H1 (cell line): ENCODE results near the gene KCND3. TPM values are rescaled to one million over a fixed set of nuclear protein-coding genes. Genes with fewer than 3 reads are reported as not detected.

Source experiments
- CTCF ChIA-PET: fragments of 300-600 bp; sonication (Branson Sonifier 250); formaldehyde crosslinking; loops from one replicate; lab custom pipeline; 2021; ENCODE audit not compliant: partially characterized antibody; lab: Charles Lee
- POLR2A ChIA-PET: fragments of 300-600 bp; sonication (Branson Sonifier 250); formaldehyde crosslinking; loops from one replicate; lab custom pipeline; 2021; ENCODE audit warnings: inconsistent platforms; ENCODE audit not compliant: partially characterized antibody; lab: Charles Lee
- DNase-seq, 2 experiments: peaks; one replicate each; pipeline versions ENCODE4 v3.0.0 to v3.0.0-alpha.2; 2010 to 2022; ENCODE audit warnings: low spot score in 2 of 2, low read depth in 1 of 2, mixed read lengths in 1 of 2
- FAIRE-seq: peaks from 2 replicates; lab custom pipeline; 2011; peaks lifted over from hg19 to GRCh38; lab: Jason Lieb, UNC
- H2AFZ ChIP-seq: 2 replicates; pipeline ENCODE4 v1.8.1; 2012; ENCODE audit warnings: low read length, inconsistent platforms
- H2AK5ac ChIP-seq: 2 replicates; pipeline ENCODE4 v1.6.1; 2013; ENCODE audit warnings: low read depth, low read length
- H2BK120ac ChIP-seq: replicated peaks from 2 replicates; pipeline ENCODE3; 2013; ENCODE audit warnings: low read depth, low read length, inconsistent platforms
- H2BK12ac ChIP-seq: 2 replicates; pipeline ENCODE4 v1.6.1; 2013; ENCODE audit warnings: low read depth, low read length
- H2BK15ac ChIP-seq: 2 replicates; pipeline ENCODE4 v1.6.1; 2013; ENCODE audit warnings: low read length
- H2BK20ac ChIP-seq: 2 replicates; pipeline ENCODE4 v1.6.1; 2013; ENCODE audit warnings: low read length
- H2BK5ac ChIP-seq: 2 replicates; pipeline ENCODE4 v1.6.1; 2013; ENCODE audit warnings: low read depth, low read length
- H3K14ac ChIP-seq: 2 replicates; pipeline ENCODE4 v1.6.1; 2013; ENCODE audit warnings: inconsistent platforms; ENCODE audit not compliant: insufficient read length
- H3K18ac ChIP-seq: 2 replicates; pipeline ENCODE4 v1.6.1; 2013; ENCODE audit warnings: low read length; ENCODE audit errors: extremely low read depth
- H3K23ac ChIP-seq: 2 replicates; pipeline ENCODE4 v1.6.1; 2013; ENCODE audit warnings: inconsistent platforms; ENCODE audit not compliant: insufficient read length
- H3K23me2 ChIP-seq: 2 replicates; pipeline ENCODE4 v1.6.1; 2013; ENCODE audit warnings: low read depth, low read length
- H3K27ac ChIP-seq: 2 replicates; pipeline ENCODE4 v1.6.1; 2011; ENCODE audit warnings: low read depth, low read length, inconsistent platforms
- H3K27me3 ChIP-seq, 4 experiments: replicated peaks in 1 of 4; 1 replicate in 1 of 4; 2 replicates in 3 of 4; pipeline versions ENCODE4 v1.6.1 to v1.8.1; 2011 to 2013; ENCODE audit warnings: low read length in 3 of 4, mild to moderate bottlenecking in 3 of 4, inconsistent platforms in 2 of 4, mixed read lengths in 2 of 4, moderate library complexity in 1 of 4; ENCODE audit not compliant: control insufficient read depth in 3 of 4, insufficient read depth in 3 of 4; ENCODE audit errors: extremely low read depth in 1 of 4
- H3K36me3 ChIP-seq, 4 experiments: 2 replicates each; pipeline versions ENCODE4 v1.6.1 to v1.8.1; 2011 to 2013; ENCODE audit warnings: mild to moderate bottlenecking in 4 of 4, low read length in 3 of 4, moderate library complexity in 2 of 4, control low read depth in 1 of 4, inconsistent platforms in 1 of 4; ENCODE audit not compliant: insufficient read depth in 4 of 4, control insufficient read depth in 2 of 4
- H3K4ac ChIP-seq: replicated peaks from 2 replicates; pipeline ENCODE3; 2013; ENCODE audit warnings: low read length, low read depth, mixed read lengths, inconsistent platforms; ENCODE audit not compliant: insufficient read length
- H3K4me1 ChIP-seq, 4 experiments: replicated peaks in 1 of 4; 1 replicate in 1 of 4; 2 replicates in 3 of 4; pipeline versions ENCODE4 v1.6.1 to v1.8.1; 2011 to 2013; ENCODE audit warnings: low read length in 3 of 4, inconsistent platforms in 2 of 4, mixed read lengths in 1 of 4; ENCODE audit not compliant: insufficient read depth in 4 of 4, control insufficient read depth in 3 of 4
- H3K4me2 ChIP-seq, 2 experiments: 2 replicates each; pipeline versions ENCODE4 v1.6.1 to v1.8.1; 2011 to 2013; ENCODE audit warnings: low read depth in 2 of 2, low read length in 2 of 2, control low read depth in 1 of 2, inconsistent platforms in 1 of 2, mild to moderate bottlenecking in 1 of 2; ENCODE audit not compliant: insufficient read depth in 1 of 2
- H3K4me3 ChIP-seq, 4 experiments: fragments of 200-600, 300-600 bp in 1 of 4; sonication (generic), shearing (Covaris generic), sonication (Bioruptor Twin) in 1 of 4; 2 replicates each; pipeline versions ENCODE4 v1.5.1 to v1.8.1; 2011 to 2016; ENCODE audit warnings: low read length in 4 of 4, low read depth in 3 of 4, control low read depth in 2 of 4, inconsistent platforms in 2 of 4, mild to moderate bottlenecking in 2 of 4, mixed read lengths in 1 of 4, moderate library complexity in 1 of 4; ENCODE audit not compliant: insufficient read depth in 2 of 4; ENCODE audit errors: extremely low read depth in 1 of 4
- H3K56ac ChIP-seq: replicated peaks from 2 replicates; pipeline ENCODE3; 2013; ENCODE audit warnings: low read depth, mild to moderate bottlenecking, mixed read lengths, low read length, inconsistent platforms; ENCODE audit not compliant: insufficient read length
- H3K79me1 ChIP-seq: 2 replicates; pipeline ENCODE4 v1.6.1; 2013; ENCODE audit warnings: low read depth, low read length, control low read depth
- H3K79me2 ChIP-seq, 2 experiments: 2 replicates each; pipeline versions ENCODE4 v1.6.1 to v1.8.1; 2012 to 2013; ENCODE audit warnings: low read length in 2 of 2, mild to moderate bottlenecking in 2 of 2, inconsistent platforms in 1 of 2; ENCODE audit not compliant: insufficient read depth in 2 of 2, control insufficient read depth in 1 of 2
- H3K9ac ChIP-seq, 4 experiments: replicated peaks in 1 of 4; 1 replicate in 1 of 4; 2 replicates in 3 of 4; pipeline versions ENCODE4 v1.6.1 to v1.8.1; 2011 to 2013; ENCODE audit warnings: low read depth in 3 of 4, low read length in 3 of 4, control low read depth in 2 of 4, mild to moderate bottlenecking in 2 of 4, moderate library complexity in 2 of 4, inconsistent platforms in 1 of 4; ENCODE audit errors: extremely low read depth in 1 of 4
- H3K9me3 ChIP-seq, 2 experiments: 2 replicates each; pipeline versions ENCODE4 v1.6.1 to v1.8.1; 2012 to 2013; ENCODE audit warnings: mild to moderate bottlenecking in 2 of 2, moderate library complexity in 2 of 2, control low read depth in 1 of 2, inconsistent platforms in 1 of 2, low read depth in 1 of 2, low read length in 1 of 2, mixed read lengths in 1 of 2; ENCODE audit not compliant: insufficient read depth in 2 of 2
- H4K20me1 ChIP-seq, 2 experiments: replicated peaks in 1 of 2; 2 replicates each; pipeline versions ENCODE3 to v1.8.1; 2011 to 2013; ENCODE audit warnings: inconsistent platforms in 2 of 2, low read length in 2 of 2, mild to moderate bottlenecking in 1 of 2; ENCODE audit not compliant: insufficient read depth in 2 of 2, control insufficient read depth in 1 of 2
- H4K5ac ChIP-seq: 2 replicates; pipeline ENCODE4 v1.6.1; 2013; ENCODE audit warnings: low read length, low read depth, mixed read lengths, inconsistent platforms; ENCODE audit not compliant: insufficient read length
- H4K8ac ChIP-seq: 2 replicates; pipeline ENCODE4 v1.8.0; 2013; ENCODE audit warnings: mild to moderate bottlenecking, moderate library complexity, low read length, inconsistent platforms; ENCODE audit not compliant: insufficient read depth; ENCODE audit errors: extremely low read depth
- H4K91ac ChIP-seq: replicated peaks from 2 replicates; pipeline ENCODE3; 2013; ENCODE audit warnings: low read length, mixed read lengths, inconsistent platforms; ENCODE audit not compliant: insufficient read length
- BACH1 ChIP-seq: IDR thresholded peaks from 2 replicates; pipeline ENCODE4 v1.6.1; 2012; ENCODE audit warnings: low read length, improper control_type of control experiment
- KDM1A ChIP-seq: fragments of 200-600, 300-600 bp; sonication (generic); IDR thresholded peaks from 2 replicates; pipeline ENCODE4 v1.7.1; 2016; ENCODE audit warnings: mild to moderate bottlenecking, low read length, borderline replicate concordance
- KDM5A ChIP-seq: fragments of 200-600 bp; IDR thresholded peaks from 2 replicates; pipeline ENCODE4 v1.7.1; 2012; ENCODE audit warnings: mild to moderate bottlenecking, low read length, inconsistent platforms, mixed read lengths
- POLR2A ChIP-seq, 2 experiments: IDR thresholded peaks; 1 replicate in 1 of 2; 2 replicates in 1 of 2; pipeline ENCODE4 v1.6.1; 2011; ENCODE audit warnings: low read depth in 2 of 2, low read length in 2 of 2, mild to moderate bottlenecking in 2 of 2; ENCODE audit errors: control extremely low read depth in 1 of 2
- TBP ChIP-seq: IDR thresholded peaks from 2 replicates; pipeline ENCODE4 v1.6.1; 2011; ENCODE audit warnings: low read depth, low read length, improper control_type of control experiment
- WGBS, 2 experiments: shearing (Covaris generic) in 1 of 2; methylation state at CpG; one replicate each; pipeline versions ENCODE4 v1.1.6 to v1.1.7; 2013 to 2015; ENCODE audit warnings: low lambda C conversion rate in 2 of 2, mixed read lengths in 2 of 2, inconsistent platforms in 1 of 2, low coverage in 1 of 2, missing lambda C conversion rate in 1 of 2; ENCODE audit not compliant: insufficient replicate concordance in 2 of 2, insufficient coverage in 1 of 2, insufficient read length in 1 of 2; ENCODE audit errors: extremely low coverage in 1 of 2, missing lambda C conversion rate in 1 of 2; 5-methylcytosine and 5-hydroxymethylcytosine counted together
- polyA plus RNA-seq, 7 experiments: library from polyadenylated mRNA; depleted of rRNA in 3 of 7; stranded (reverse) in 5 of 7; unstranded in 2 of 7; fragments of >200 nt in 5 of 7; fragments of 200-250 nt in 2 of 7; gene quantifications; 1 replicate in 5 of 7; 2 replicates in 1 of 7; 4 replicates in 1 of 7; pipeline versions ENCODE4 v1.2.1 to v1.2.3, GENCODE V29; 2011 to 2013; ENCODE audit warnings: missing spikeins in 2 of 7, mixed read lengths in 2 of 7
- total RNA-seq: library from RNA; stranded (reverse); fragmentation: NEBNext Ultra II Directional; extraction: Animal tissue kit (Norgen Biotek cat#: 25700); gene quantifications from 2 replicates; pipeline ENCODE4 v1.2.1, GENCODE V29; 2021
- TF ChIP-seq, protein P1 (sequence below): IDR thresholded peaks from 2 replicates; pipeline ENCODE4 v1.6.1; 2011; ENCODE audit warnings: low read depth, mild to moderate bottlenecking, low read length; ENCODE audit not compliant: insufficient read depth

KCND3 gene
- total and polyA plus RNA-seq, 2 of the 8 experiments (the other 6 are each of a cell fraction or from before 2014, with no cell fraction given): 0.14 to 0.48 TPM

DNA sequence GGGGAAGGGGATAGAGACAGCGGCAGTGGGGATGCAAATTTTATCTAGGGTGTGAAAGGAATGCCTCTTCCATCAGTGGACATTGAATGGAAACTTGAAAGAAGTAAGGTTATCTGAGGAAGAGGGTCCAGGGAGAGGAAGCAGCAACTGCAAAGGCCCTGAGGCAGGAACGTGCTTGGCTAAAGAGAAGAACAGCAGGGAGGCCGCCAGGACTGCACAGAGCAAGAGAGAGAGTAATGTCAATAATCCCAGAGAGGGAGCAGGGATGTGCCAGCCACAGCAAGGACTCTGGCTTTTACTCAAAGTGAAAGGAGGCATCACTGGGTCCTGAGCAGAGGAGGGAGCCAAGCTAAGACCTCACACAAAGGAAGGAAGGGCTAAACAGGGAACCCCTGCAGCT, 50.9 kb downstream of the KCND3 start:
- Histone ChIP-seq H3K79me2 (no peaks in the 10 kb centered on the region), H2BK15ac (no peak overlapping the region), H2AFZ (no peak overlapping the region), H3K56ac (no peak overlapping the region), H4K91ac (no peak overlapping the region), H3K4me1 (peaks cover 0 to 2% (median 0%) of the 10 kb centered on the region in 4 experiments; a peak in 2 of 7 replicates), H4K8ac (no peak overlapping the region), H3K4me2 (no peak overlapping the region), H4K20me1 (no peaks in the 10 kb centered on the region), H2AK5ac (no peak overlapping the region), H3K23me2 (no peaks in the 10 kb centered on the region), H4K5ac (no peak overlapping the region), H3K4ac (no peak overlapping the region), H3K36me3 (no peaks in the 10 kb centered on the region), H3K9me3 (no peaks in the 10 kb centered on the region), H3K79me1 (no peaks in the 10 kb centered on the region), H3K4me3 (no peak overlapping the region), H3K9ac (no peak overlapping the region), H2BK12ac (no peak overlapping the region), H3K14ac (no peak overlapping the region), H3K18ac (no peak overlapping the region), H3K23ac (no peak overlapping the region), H3K27me3 (no peaks in the 10 kb centered on the region), H2BK5ac (no peak overlapping the region), H3K27ac (no peak overlapping the region), H2BK120ac (no peak overlapping the region), H2BK20ac (no peak overlapping the region)
- no peak for TF ChIP-seq POLR2A (IDR thresholded peaks at IDR 0.05; ENCODE audit: control extremely low read depth in 1 of 2, low read depth in 2 of 2, low read length in 2 of 2)
- no peak for TF ChIP-seq KDM5A
- no peak for TF ChIP-seq TBP
- TF ChIP-seq, protein P1, sequence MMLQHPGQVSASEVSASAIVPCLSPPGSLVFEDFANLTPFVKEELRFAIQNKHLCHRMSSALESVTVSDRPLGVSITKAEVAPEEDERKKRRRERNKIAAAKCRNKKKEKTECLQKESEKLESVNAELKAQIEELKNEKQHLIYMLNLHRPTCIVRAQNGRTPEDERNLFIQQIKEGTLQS: no peak
- no peak for TF ChIP-seq BACH1
- TF ChIP-seq KDM1A: 0 out of 2 replicates have a peak, but pooled peaks have one; percentile 20
- POLR2A ChIA-PET: no interaction called here
- FAIRE-seq (no peak), DNase-seq (no peak)
- CTCF ChIA-PET: interaction anchor here (0.6 to 1.0 kb wide), 2 partner anchors 17 kb away, joined by 3 read pairs; no protein-coding TSS in a partner anchor
- 91% methylated on average over 3 of the region's 3 CpGs; no CpG with 5 or more reads in 1 of the 2 experiments for WGBS, 2 experiments
